Stomach (tissue), 4 donors: ENCODE results near the gene GPD2.

Experiments
- CTCF ChIP-seq, 7 experiments: fragments of 450-650 bp in 4 of 7; fragments of 200-600 bp in 3 of 7; sonication (generic) in 3 of 7; IDR thresholded peaks; one replicate each; pipeline ENCODE4 v1.5.1; 2016 to 2019; ENCODE audit warnings: antibody characterized with exemption in 7 of 7, control low read depth in 2 of 7, mild to moderate bottlenecking in 1 of 7
- POLR2A ChIP-seq, 4 donors: fragments of 450-650 bp; IDR thresholded peaks; one replicate each; pipeline ENCODE4 v1.6.1; 2016; ENCODE audit warnings: antibody characterized with exemption in 4 of 4, control low read depth in 2 of 4, mild to moderate bottlenecking in 1 of 4, moderate library complexity in 1 of 4

GRCh38 chr2:156401861-156402260 lies 34.3 kb upstream of the GPD2 start:
- TF ChIP-seq CTCF (IDR thresholded peaks at IDR 0.05) (no peak), POLR2A (IDR thresholded peaks at IDR 0.05) (no peak)
